TTC549 (cell line): ENCODE measurements around the gene MRTFB.

Source experiments
- FAIRE-seq: peaks from 2 replicates; lab custom pipeline; 2012; peaks lifted over from hg19 to GRCh38; lab: Jason Lieb, UNC

Gene MRTFB

GRCh38 chr16:14063618-14064581 lies 7.2 kb upstream of the MRTFB start:
- no peak for FAIRE-seq

GRCh38 chr16:14069818-14070217 lies 1.3 kb upstream of the MRTFB start:
- no peak for FAIRE-seq

DNA sequence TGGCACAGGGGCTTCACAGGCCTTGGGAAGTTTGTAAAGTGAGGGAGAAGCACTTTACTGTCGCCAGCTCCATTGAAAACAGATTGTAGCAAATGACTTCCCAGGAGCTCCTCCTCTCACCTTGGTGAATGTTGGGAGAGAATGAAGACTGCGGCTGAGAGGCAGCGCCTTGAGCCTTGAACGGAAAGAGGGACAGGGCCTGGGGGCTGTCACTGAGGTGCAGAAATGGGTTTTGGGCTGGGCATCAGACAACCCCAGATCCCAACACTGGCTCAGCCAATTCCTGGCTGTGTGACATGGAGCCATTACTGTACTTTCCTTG lies 603 bp upstream of the MRTFB start:
- no peak for FAIRE-seq

DNA sequence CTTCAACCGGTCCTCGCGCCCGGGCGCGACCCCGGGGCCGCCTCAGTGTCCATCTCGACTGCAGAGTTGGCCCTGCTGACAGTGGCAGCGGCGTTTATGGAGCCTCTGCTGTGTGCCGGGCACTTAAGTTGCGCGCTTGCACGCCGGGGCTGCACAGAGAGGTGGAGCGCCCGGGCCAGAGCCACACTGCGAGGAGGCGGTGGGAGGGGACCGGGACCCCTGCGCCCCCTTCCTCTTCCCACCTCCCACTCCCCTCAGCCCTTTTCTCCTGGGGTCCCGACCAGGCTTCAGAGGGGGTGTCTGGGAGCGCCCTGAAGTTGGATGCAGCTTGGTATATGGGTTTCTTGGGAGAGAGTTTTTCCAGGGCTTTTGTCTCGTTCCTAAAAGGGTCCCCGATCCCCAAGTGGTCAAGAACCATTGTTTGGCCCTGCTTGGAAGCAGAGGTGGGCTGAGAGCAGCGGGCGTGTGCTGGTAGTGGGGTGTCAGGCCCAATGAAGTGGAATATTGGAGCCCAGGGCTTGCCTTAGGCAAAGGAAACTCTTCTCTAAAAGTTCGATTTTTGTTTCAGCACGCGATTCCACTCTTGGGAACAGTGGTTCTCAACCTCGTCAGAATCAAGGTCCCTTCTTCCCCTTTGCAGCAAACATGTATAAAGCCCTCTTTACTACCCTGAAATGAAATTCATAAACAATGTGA lies 605 bp downstream of the MRTFB start:
- no peak for FAIRE-seq

- no peak for FAIRE-seq
Observed at GRCh38 chr16:14072360-14072759, 1.2 kb downstream of the MRTFB start.

DNA sequence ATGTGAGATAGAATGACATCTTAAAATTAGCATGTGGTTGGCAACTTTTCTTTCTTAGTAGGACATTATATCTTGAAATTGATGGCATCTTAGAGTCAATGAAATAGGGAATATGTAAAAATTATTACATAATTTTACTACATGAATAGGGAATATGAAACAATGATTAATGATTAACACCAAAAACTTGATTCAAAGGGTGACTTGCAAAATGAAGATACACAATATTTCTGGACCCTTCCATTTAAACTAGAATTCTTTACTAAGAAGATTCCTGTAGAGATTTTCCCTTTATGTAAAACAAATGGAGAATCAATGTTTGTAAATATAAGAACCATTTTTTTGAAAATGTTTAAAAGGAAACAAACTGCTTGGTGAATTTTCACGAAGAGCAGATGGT lies 3.4 kb downstream of the MRTFB start:
- FAIRE-seq, result no peak

DNA sequence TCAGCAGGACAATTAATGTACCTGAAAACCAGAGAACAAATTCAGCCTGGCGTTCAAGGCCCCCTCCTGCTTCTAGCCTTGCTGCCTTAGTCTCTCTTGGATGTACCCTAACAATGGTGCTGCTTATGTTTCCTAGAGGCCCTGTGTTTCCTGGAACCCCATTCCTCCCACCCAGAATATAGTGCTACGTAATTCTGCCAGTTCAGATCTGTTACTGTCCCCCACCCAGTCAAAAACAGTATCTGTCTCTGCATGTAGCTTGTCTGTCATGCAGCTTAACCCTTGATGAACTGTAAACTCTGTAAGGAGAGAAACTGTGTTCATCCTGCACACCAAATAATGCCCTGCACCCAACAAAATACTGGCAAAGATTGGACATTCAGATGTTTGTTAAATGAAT lies 6.8 kb downstream of the MRTFB start:
- FAIRE-seq, result no peak

DNA sequence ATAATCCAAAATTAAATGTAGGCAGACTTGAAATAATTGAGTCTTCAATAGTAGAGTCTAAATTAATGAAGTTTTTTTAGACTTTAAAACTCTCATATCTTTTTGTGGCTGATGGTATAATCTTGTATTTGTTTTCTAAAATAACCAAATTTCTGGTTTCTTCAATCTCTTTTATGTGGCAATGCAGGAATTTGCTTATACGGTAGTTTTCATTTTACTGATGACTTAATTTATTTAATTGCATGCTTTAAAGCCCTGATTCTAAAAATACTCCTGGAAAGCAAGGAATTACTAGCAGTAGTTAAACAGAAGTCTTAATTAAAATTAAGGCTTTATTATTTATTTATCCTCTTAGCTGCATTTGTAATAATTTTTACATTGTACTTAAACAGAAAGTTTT lies 15.4 kb downstream of the MRTFB start:
- no peak for FAIRE-seq

GRCh38 chr16:14087181-14087580 lies 16.1 kb downstream of the MRTFB start:
- no peak for FAIRE-seq

- FAIRE-seq, result no peak
Observed at GRCh38 chr16:14087590-14088154, 16.6 kb downstream of the MRTFB start.

GRCh38 chr16:14088155-14088753 lies 17.1 kb downstream of the MRTFB start:
- FAIRE-seq, result no peak

- FAIRE-seq, result no peak
Observed at GRCh38 chr16:14089283-14089823, 18.2 kb downstream of the MRTFB start.

- no peak for FAIRE-seq
Observed at GRCh38 chr16:14092561-14092960, 21.4 kb downstream of the MRTFB start.

DNA sequence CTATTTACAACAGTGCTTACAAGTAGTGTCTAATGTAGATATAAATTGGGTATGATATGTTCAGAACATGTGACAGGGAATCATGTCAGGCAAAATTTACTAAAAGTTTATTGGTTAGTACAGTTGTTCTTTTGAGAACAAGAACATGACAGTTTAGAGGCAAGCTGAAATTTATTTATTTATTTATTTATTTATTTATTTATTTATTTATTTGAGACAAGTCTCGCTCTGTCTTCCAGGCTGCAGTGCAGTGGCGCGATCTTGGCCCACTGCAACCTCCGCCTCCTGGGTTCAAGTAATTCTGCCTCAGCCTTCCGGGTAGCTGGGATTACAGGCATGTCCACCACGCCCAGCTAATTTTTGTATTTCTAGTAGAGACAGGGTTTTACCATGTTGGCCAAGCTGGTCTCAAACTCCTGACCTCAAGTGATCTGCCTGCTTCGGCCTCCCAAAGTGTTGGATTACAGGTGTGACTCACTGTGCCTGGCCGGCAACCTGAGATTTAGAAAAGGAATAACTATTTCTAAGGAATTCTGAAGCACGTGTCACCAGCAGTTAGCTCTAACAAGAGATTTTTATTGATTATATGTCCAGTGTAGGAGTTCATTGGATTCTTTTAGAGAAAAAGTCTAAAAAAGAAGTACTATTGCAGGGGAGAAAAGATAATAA lies 24.9 kb downstream of the MRTFB start:
- no peak for FAIRE-seq

- FAIRE-seq, result no peak
Observed at GRCh38 chr16:14097182-14097959, 26.3 kb downstream of the MRTFB start.

DNA sequence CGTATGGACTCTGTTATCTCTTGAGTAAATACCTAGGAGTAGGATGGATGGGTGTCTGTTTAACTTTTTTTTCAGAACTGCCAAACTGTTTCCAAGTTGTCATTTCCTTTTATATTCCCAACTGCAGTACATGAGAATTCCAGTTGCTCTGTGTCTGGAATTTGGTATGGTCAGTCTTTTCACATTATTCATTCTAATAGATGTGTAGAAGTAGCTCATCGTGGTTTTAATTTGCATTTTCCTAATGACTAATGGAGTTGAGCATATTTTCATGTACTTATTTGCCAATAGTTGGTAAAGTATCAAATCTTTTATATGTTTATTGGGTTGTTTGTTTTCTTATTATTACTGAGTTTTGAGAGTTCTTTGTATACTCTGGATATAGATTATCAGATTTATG lies 27.0 kb downstream of the MRTFB start:
- no peak for FAIRE-seq

DNA sequence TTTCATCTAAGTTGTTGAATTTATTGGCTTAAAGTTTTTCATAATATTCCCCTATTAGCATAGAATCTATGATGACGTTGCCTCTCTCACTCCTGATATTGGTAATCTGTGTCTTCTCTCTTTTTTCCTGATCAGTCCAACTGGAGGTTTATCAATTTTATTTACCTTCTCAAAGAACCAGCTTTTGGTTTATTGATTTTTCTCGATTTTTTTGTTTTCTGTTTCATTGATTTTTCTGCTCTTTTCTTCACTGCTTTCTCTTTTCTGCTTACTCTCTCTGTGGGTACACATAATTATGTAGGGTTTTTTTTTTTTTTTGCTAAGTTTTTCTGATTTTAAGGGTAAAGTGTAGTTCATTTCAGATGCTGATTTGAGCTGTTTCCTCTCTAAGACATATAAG lies 29.7 kb downstream of the MRTFB start:
- FAIRE-seq, result no peak

- FAIRE-seq, result no peak
Observed at GRCh38 chr16:14101415-14101814, 30.3 kb downstream of the MRTFB start.

GRCh38 chr16:14102925-14103720 lies 32.0 kb downstream of the MRTFB start:
- FAIRE-seq, result no peak

DNA sequence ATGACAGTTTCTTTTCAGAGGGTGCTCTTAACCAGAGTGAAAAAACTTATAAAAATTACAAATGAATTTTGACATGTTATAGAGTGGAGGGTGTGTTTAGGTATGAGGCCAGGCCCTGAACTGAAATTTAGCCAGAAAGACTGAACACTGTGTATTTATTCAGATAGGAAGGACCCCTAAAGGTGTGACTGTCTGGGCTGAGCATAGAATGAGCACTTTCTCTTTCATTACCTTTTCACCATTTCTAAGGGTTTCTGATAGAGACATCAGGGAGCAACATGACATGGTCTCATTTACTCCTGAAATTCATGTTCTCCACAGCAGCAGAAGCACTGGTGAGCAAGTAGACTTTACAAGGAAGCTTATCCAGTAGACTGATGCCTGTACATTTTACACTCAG lies 32.9 kb downstream of the MRTFB start:
- FAIRE-seq, result no peak
